Psoas muscle (tissue), 8 donors: ENCODE results near the gene ADAMTS15. TPM values are rescaled to one million over a fixed set of nuclear protein-coding genes. Genes with fewer than 3 reads are reported as not detected.
"Not testable (repeated sequence)": the region's sequence is repeated elsewhere in the genome, so short reads cannot be mapped to it uniquely, and the experiment has no call there.

Source experiments
- ATAC-seq, 4 donors: fragments of 200-7000 bp; cut with Tn5 transposase; one replicate each; pipeline ENCODE4 v1.9.1; 2020; ENCODE audit warnings: moderate library complexity in 3 of 4, mild to moderate bottlenecking in 2 of 4
- DNase-seq, 2 donors: peaks; one replicate each; pipeline ENCODE4 v3.0.0-alpha.2; 2020
- H3K27ac ChIP-seq: fragments of 200-600 bp; one replicate; pipeline ENCODE4 v1.8.0; 2022
- H3K27me3 ChIP-seq, 3 donors: fragments of 200-600 bp in 1 of 3; one replicate each; pipeline versions ENCODE4 v1.6.1 to v1.8.0; 2013 to 2022; ENCODE audit warnings: low read length in 2 of 3, mild to moderate bottlenecking in 2 of 3, moderate library complexity in 1 of 3; ENCODE audit not compliant: insufficient read depth in 3 of 3
- H3K36me3 ChIP-seq, 2 donors: fragments of 200-600 bp in 1 of 2; one replicate each; pipeline versions ENCODE4 v1.6.1 to v1.8.0; 2013 to 2022; ENCODE audit warnings: low read depth in 1 of 2, mild to moderate bottlenecking in 1 of 2, moderate library complexity in 1 of 2; ENCODE audit not compliant: insufficient read depth in 1 of 2
- H3K4me1 ChIP-seq: fragments of 200-600 bp; one replicate; pipeline ENCODE4 v1.8.0; 2022
- H3K4me3 ChIP-seq: fragments of 200-600 bp; one replicate; pipeline ENCODE4 v1.8.0; 2022; ENCODE audit warnings: mild to moderate bottlenecking
- H3K9me3 ChIP-seq: fragments of 200-600 bp; one replicate; pipeline ENCODE4 v1.8.0; 2022
- WGBS, 3 donors: extraction: QIAGEN DNeasy Blood & Tissue Kit; methylation state at CpG; one replicate each; pipeline versions ENCODE4 v1.1.6 to v1.1.7; 2013; 5-methylcytosine and 5-hydroxymethylcytosine counted together
- intact Hi-C, 2 donors: fragments of 100-400 bp; cut with DNase I; formaldehyde crosslinking; loops; one replicate each; pipeline versions ENCODE4 v1.11.0 to v1.14.2; 2022
- polyA plus RNA-seq, 3 donors: library from polyadenylated mRNA; stranded (reverse); fragments of 200-250 nt; gene quantifications; one replicate each; pipeline ENCODE4 v1.2.3, GENCODE V29; 2013
- total RNA-seq, 4 donors: library from RNA; stranded (reverse); fragmentation: NEBNext Ultra II Directional in 2 of 4; extraction: Animal tissue kit (Norgen Biotek cat#: 25700) in 2 of 4; gene quantifications; one replicate each; pipeline versions ENCODE4 v1.2.1 to v1.2.4, GENCODE V29; 2021 to 2023
- TF ChIP-seq, protein P1 (sequence below): fragments of 200-600 bp; IDR thresholded peaks from one replicate; pipeline ENCODE4 v1.8.0; 2022; ENCODE audit warnings: antibody characterized with exemption
- donor health status: healthy with polysubstance abuse.
- donor health status: DM: no; HTN: no; CAD: no; lungs with moderate emphysema.
- donor health status: Bipolar disorder and iron deficiency.
- donor health status: healthy.
- donor health status: DM: yes; HTN: yes; CAD: no.
- donor health status: DM: no; HTN: no; CAD: no.
- donor health status: DM: no; HTN: no; CAD: no.
- donor health status: DM: yes; HTN: yes; CAD: no.

Gene ADAMTS15
- total and polyA plus RNA-seq, 7 donors, result 0.66 to 3.1 (median 1.6) TPM

DNA sequence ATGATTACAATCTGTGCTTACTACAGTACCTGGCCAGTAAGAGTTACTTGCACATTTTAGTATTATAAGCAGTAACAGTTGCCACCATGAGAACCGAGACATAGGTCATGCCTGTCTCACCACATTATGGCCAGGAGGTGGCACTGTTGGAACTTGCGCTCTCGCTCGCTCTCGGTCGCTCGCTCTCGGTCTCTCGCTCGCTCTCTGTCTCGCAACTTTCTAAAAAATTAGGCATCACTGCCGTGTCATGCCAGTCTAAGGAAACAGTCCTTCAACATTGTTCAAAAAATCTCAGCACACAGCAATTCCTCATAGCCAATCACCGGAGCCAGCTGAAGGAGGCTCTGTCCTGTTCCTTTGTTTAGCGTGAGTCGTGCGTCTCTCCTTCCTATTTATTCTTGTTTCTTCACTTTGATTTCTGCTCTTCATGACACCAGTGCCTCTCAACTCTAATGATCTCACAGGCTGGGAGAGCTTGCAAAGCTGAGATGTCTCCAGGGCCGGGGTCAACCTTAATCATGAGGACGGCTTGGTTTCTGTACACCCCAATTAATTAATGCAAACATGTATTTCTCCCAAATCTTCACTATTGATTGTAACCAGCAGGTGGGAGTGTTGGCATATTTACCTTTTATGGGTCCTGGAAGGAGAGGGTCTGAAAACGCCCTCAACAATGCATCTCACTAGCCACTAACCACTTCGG is 13.8 kb upstream of the ADAMTS15 start:
- H3K27ac ChIP-seq, result peak overlapping the region; percentile 48
- DNase-seq, result peak; percentile 68 to 83
- intact Hi-C loops, result loop anchor here (1.0 to 5.0 kb wide), 5 partner anchors 222 to 460 kb away; no protein-coding TSS in a partner anchor

DNA sequence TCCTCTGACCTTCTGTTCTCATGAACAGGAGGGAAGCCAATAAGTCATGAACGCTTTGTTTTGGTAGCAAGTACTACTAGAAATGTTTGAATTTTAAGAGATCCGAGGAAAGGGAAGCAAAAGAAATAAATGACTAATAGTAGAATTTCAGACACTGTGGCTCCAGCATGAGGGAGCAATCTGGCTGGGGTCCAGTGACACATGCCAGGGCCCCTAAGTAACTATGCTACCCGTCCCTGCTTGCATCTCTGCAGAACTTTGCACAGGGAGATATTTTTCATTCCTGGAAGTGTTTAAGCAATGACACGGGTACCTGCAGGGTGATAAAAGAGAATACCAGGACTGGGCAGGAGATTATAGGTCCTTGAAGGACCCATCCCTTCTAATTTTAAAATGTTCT is 12.8 kb upstream of the ADAMTS15 start:
- TF ChIP-seq, protein P1, sequence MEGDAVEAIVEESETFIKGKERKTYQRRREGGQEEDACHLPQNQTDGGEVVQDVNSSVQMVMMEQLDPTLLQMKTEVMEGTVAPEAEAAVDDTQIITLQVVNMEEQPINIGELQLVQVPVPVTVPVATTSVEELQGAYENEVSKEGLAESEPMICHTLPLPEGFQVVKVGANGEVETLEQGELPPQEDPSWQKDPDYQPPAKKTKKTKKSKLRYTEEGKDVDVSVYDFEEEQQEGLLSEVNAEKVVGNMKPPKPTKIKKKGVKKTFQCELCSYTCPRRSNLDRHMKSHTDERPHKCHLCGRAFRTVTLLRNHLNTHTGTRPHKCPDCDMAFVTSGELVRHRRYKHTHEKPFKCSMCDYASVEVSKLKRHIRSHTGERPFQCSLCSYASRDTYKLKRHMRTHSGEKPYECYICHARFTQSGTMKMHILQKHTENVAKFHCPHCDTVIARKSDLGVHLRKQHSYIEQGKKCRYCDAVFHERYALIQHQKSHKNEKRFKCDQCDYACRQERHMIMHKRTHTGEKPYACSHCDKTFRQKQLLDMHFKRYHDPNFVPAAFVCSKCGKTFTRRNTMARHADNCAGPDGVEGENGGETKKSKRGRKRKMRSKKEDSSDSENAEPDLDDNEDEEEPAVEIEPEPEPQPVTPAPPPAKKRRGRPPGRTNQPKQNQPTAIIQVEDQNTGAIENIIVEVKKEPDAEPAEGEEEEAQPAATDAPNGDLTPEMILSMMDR, result no peak
- Histone ChIP-seq H3K27ac (no peak overlapping the region), H3K27me3 (peaks cover 0 to 1% (median 0%) of the 10 kb centered on the region in 3 donors), H3K4me3 (no peak overlapping the region), H3K9me3 (no peaks in the 10 kb centered on the region), H3K36me3 (no peaks in the 10 kb centered on the region), H3K4me1 (peaks cover 11% of the 10 kb centered on the region)
- intact Hi-C loops, result loop anchor here (2.0 to 5.0 kb wide), 3 partner anchors 237 to 459 kb away; no protein-coding TSS in a partner anchor
- WGBS, 3 donors, result 45 to 69% (median 47%) methylated on average over 4 of the region's 4 CpGs
- ATAC-seq (no peak), DNase-seq (no peak)

More for the DNA sequence above, 13.8 kb upstream of the ADAMTS15 start:
- TF ChIP-seq, protein P1, result peak; percentile 87
- peaks cover 11% of the 10 kb centered on the region for H3K4me1 ChIP-seq
- H3K27me3 ChIP-seq, result peaks cover 0 to 11% (median 3%) of the 10 kb centered on the region in 3 donors
- no peaks in the 10 kb centered on the region for H3K36me3 ChIP-seq
- WGBS, 3 donors, result 0% methylated on average over 20 of the region's 20 CpGs
- peak overlapping the region; percentile 66 for H3K4me3 ChIP-seq
- ATAC-seq, result peak; percentile 90 to 95 (median 92)
- no peaks in the 10 kb centered on the region for H3K9me3 ChIP-seq

DNA sequence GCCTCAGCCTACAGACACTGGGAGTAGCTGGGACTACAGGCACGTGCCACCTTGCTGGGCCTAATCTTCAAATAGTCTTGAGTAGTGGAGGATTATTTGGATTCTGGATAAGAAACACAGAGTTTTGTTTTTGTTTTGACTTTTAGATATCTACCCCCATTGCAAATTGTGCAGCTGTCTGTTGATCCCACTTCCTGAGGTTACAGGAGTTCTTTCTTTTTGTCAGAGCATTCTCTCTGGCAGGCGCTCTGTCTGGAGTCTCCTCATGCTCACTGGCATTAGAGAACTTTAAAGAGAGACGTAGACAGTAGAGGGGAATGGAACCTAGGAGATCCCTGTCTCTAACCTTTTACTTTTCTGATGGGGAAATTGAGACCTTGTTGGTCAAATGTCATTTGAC is 12.3 kb upstream of the ADAMTS15 start:
- intact Hi-C loops, result loop anchor here in 1 of 2 donors (5.0 kb wide), 1 partner anchor 236 kb away; no protein-coding TSS in a partner anchor

GRCh38 chr11:130437848-130438247 is 10.6 kb upstream of the ADAMTS15 start:
- DNase-seq (no peak), ATAC-seq (no peak)
- TF ChIP-seq, protein P1, result no peak
- Histone ChIP-seq H3K4me3 (no peak overlapping the region), H3K27me3 (no peaks in the 10 kb centered on the region), H3K27ac (no peak overlapping the region), H3K36me3 (no peaks in the 10 kb centered on the region), H3K9me3 (no peaks in the 10 kb centered on the region), H3K4me1 (peaks cover 11% of the 10 kb centered on the region)
- intact Hi-C loops, result loop anchor here in 1 of 2 donors (5.0 kb wide), 1 partner anchor 234 kb away; no protein-coding TSS in a partner anchor
- WGBS, 3 donors, result 95 to 99% (median 97%) methylated on average over 7 of the region's 7 CpGs

More for the DNA sequence above, 12.3 kb upstream of the ADAMTS15 start:
- 70 to 74% (median 71%) methylated on average over 3 of the region's 3 CpGs for WGBS, 3 donors
- no peaks in the 10 kb centered on the region for H3K36me3 ChIP-seq
- no peaks in the 10 kb centered on the region for H3K9me3 ChIP-seq
- peaks cover 11% of the 10 kb centered on the region for H3K4me1 ChIP-seq
- no peaks in the 10 kb centered on the region for H3K27me3 ChIP-seq
- no peak overlapping the region for H3K27ac ChIP-seq
- no peak overlapping the region for H3K4me3 ChIP-seq
- ATAC-seq (no peak), DNase-seq (no peak)
- TF ChIP-seq, protein P1, result no peak

- not testable (repeated sequence) for H3K27me3 ChIP-seq, H3K9me3 ChIP-seq, H3K36me3 ChIP-seq, H3K4me3 ChIP-seq, ATAC-seq, H3K27ac ChIP-seq, DNase-seq
- intact Hi-C loops, result loop anchor here in 1 of 2 donors (5.0 kb wide), 1 partner anchor 234 kb away; no protein-coding TSS in a partner anchor
- 80 to 83% (median 82%) methylated on average over 10 of the region's 10 CpGs for WGBS, 3 donors
- peaks cover 11% of the 10 kb centered on the region for H3K4me1 ChIP-seq
These were observed 9.9 kb upstream of the ADAMTS15 start for GRCh38 chr11:130438401-130439159.
